ENCODE results near the gene MBD3. TPM values are rescaled to one million over a fixed set of nuclear protein-coding genes. Genes with fewer than 3 reads are reported as not detected.

Gene MBD3
- total RNA-seq, 6 experiments from 2014 or later: 75.6 to 104 (median 85.7) TPM

- TF ChIP-seq CTCF (IDR thresholded peaks at IDR 0.05): no peak
- H3K27me3 Mint-ChIP-seq (ENCODE audit: insufficient read depth): no peaks in the 10 kb centered on the region
These were observed 24.8 kb downstream of the MBD3 start for GRCh38 chr19:1567848-1568227.

GRCh38 chr19:1567116-1567847, 25.4 kb downstream of the MBD3 start:
- Mint-ChIP-seq H3K27ac (no peak overlapping the region), H3K4me1 (ENCODE audit: low read depth) (no peaks in the 10 kb centered on the region), H3K4me3 (peak overlapping the region; percentile 76), H3K9me3 (no peaks in the 10 kb centered on the region), H3K36me3 (ENCODE audit: low read depth) (no peaks in the 10 kb centered on the region), H3K27me3 (ENCODE audit: insufficient read depth) (no peaks in the 10 kb centered on the region)
- 0 out of 2 replicates have a peak, but pooled peaks have one; percentile 8 for TF ChIP-seq CTCF (IDR thresholded peaks at IDR 0.05)
- DNase-seq: peak; percentile 13

More at GRCh38 chr19:1567848-1568227, 24.8 kb downstream of the MBD3 start:
- no peak for DNase-seq
- Mint-ChIP-seq H3K9me3 (no peaks in the 10 kb centered on the region), H3K27ac (no peak overlapping the region), H3K36me3 (ENCODE audit: low read depth) (no peaks in the 10 kb centered on the region), H3K4me1 (ENCODE audit: low read depth) (no peaks in the 10 kb centered on the region), H3K4me3 (no peak overlapping the region)

GRCh38 chr19:1566392-1567115, 26.1 kb downstream of the MBD3 start:
- Mint-ChIP-seq H3K27ac (peak overlapping the region; percentile 36; the same call in 1 of the 2 replicates), H3K36me3 (ENCODE audit: low read depth) (no peaks in the 10 kb centered on the region), H3K4me3 (peak overlapping the region; percentile 67), H3K9me3 (no peaks in the 10 kb centered on the region), H3K27me3 (ENCODE audit: insufficient read depth) (no peaks in the 10 kb centered on the region), H3K4me1 (ENCODE audit: low read depth) (no peaks in the 10 kb centered on the region)
- TF ChIP-seq CTCF (IDR thresholded peaks at IDR 0.05): peak; percentile 31; the same call in 1 of the 2 replicates
- DNase-seq: peak; percentile 78

- no peak overlapping the region for H3K4me3 Mint-ChIP-seq
- H3K36me3 Mint-ChIP-seq (ENCODE audit: low read depth): no peaks in the 10 kb centered on the region
- no peak overlapping the region for H3K27ac Mint-ChIP-seq
- no peaks in the 10 kb centered on the region for H3K9me3 Mint-ChIP-seq
- no peak for DNase-seq
- TF ChIP-seq CTCF (IDR thresholded peaks at IDR 0.05): no peak
- H3K4me1 Mint-ChIP-seq (ENCODE audit: low read depth): no peaks in the 10 kb centered on the region
- H3K27me3 Mint-ChIP-seq (ENCODE audit: insufficient read depth): no peaks in the 10 kb centered on the region
These were observed 29.4 kb downstream of the MBD3 start for GRCh38 chr19:1563251-1563650.

GRCh38 chr19:1561236-1561842, 31.3 kb downstream of the MBD3 start:
- H3K4me1 Mint-ChIP-seq (ENCODE audit: low read depth): no peaks in the 10 kb centered on the region
- no peak for TF ChIP-seq CTCF (IDR thresholded peaks at IDR 0.05)
- H3K27ac Mint-ChIP-seq: no peak overlapping the region
- H3K36me3 Mint-ChIP-seq (ENCODE audit: low read depth): no peaks in the 10 kb centered on the region
- no peak overlapping the region for H3K4me3 Mint-ChIP-seq
- DNase-seq: no peak
- no peaks in the 10 kb centered on the region for H3K9me3 Mint-ChIP-seq
- H3K27me3 Mint-ChIP-seq (ENCODE audit: insufficient read depth): no peaks in the 10 kb centered on the region
